ENCODE measurements around the gene HYAL3. TPM values are rescaled to one million over a fixed set of nuclear protein-coding genes. Genes with fewer than 3 reads are reported as not detected.
"Not testable (repeated sequence)": the region's sequence is repeated elsewhere in the genome, so short reads cannot be mapped to it uniquely, and the experiment has no call there.

Gene HYAL3
- total RNA-seq, 1 donor from 2014 or later: 6.9 TPM

- Histone ChIP-seq H3K9ac (ENCODE audit: low read length) (peak overlapping the region; percentile 8), H3K9me3 (ENCODE audit: insufficient read depth, low read depth, low read length) (no peaks in the 10 kb centered on the region), H3K27me3 (ENCODE audit: insufficient read depth, low read length) (peaks cover 27% of the 10 kb centered on the region), H4K20me1 (ENCODE audit: insufficient read depth, low read length) (peaks cover 3% of the 10 kb centered on the region), H3K4me1 (ENCODE audit: insufficient read depth, low read length) (peaks cover 21% of the 10 kb centered on the region), H3K36me3 (ENCODE audit: insufficient read depth, low read length) (no peaks in the 10 kb centered on the region), H3K79me2 (ENCODE audit: insufficient read depth, low read length) (no peaks in the 10 kb centered on the region), H3K4me3 (ENCODE audit: insufficient read depth, low read depth, low read length) (no peak overlapping the region), H3K27ac (ENCODE audit: low read depth, low read length) (no peak overlapping the region), H3K4me2 (ENCODE audit: low read length) (peak overlapping the region; percentile 72), H2AFZ (ENCODE audit: low read depth, low read length) (peak overlapping the region; percentile 43)
- Mint-ChIP-seq H3K27ac (ENCODE audit: unreplicated experiment) (no peak overlapping the region), H3K9me3 (ENCODE audit: unreplicated experiment) (no peaks in the 10 kb centered on the region), H3K27me3 (ENCODE audit: low read depth, unreplicated experiment) (peaks cover 24% of the 10 kb centered on the region), H3K36me3 (ENCODE audit: low read depth, unreplicated experiment) (peaks cover 8% of the 10 kb centered on the region), H3K4me1 (ENCODE audit: low read depth, unreplicated experiment) (peaks cover 22% of the 10 kb centered on the region), H3K4me3 (ENCODE audit: unreplicated experiment) (peak overlapping the region; percentile 67)
- FAIRE-seq (no peak), DNase-seq (ENCODE audit: low read depth) (no peak)
- TF ChIP-seq EZH2 (IDR thresholded peaks at IDR 0.05; ENCODE audit: insufficient read depth, low read length): no peak
- TF ChIP-seq CTCF (IDR thresholded peaks at IDR 0.05; ENCODE audit: insufficient read depth, low read depth, low read length): peak; percentile 76
These were observed 26.1 kb downstream of the HYAL3 start for GRCh38 chr3:50272911-50273688.

- peaks cover 25% of the 10 kb centered on the region for H3K4me1 Mint-ChIP-seq (ENCODE audit: low read depth, unreplicated experiment)
These were observed 26.7 kb downstream of the HYAL3 start for GRCh38 chr3:50272538-50272910.

GRCh38 chr3:50271314-50271936 is 27.8 kb downstream of the HYAL3 start:
- no peak for DNase-seq (ENCODE audit: low read depth)
- Mint-ChIP-seq H3K27ac (ENCODE audit: unreplicated experiment) (peak overlapping the region; percentile 7), H3K4me3 (ENCODE audit: unreplicated experiment) (peak overlapping the region; percentile 10)

More at GRCh38 chr3:50272538-50272910, 26.7 kb downstream of the HYAL3 start:
- not testable (repeated sequence) for H2AFZ ChIP-seq (ENCODE audit: low read depth, low read length); H4K20me1 ChIP-seq (ENCODE audit: insufficient read depth, low read length); H3K4me3 Mint-ChIP-seq (ENCODE audit: unreplicated experiment); DNase-seq (ENCODE audit: low read depth); H3K9me3 Mint-ChIP-seq (ENCODE audit: unreplicated experiment); H3K27ac Mint-ChIP-seq (ENCODE audit: unreplicated experiment); H3K4me3 ChIP-seq (ENCODE audit: insufficient read depth, low read depth, low read length); H3K9me3 ChIP-seq (ENCODE audit: insufficient read depth, low read depth, low read length); H3K9ac ChIP-seq (ENCODE audit: low read length); H3K36me3 ChIP-seq (ENCODE audit: insufficient read depth, low read length); H3K36me3 Mint-ChIP-seq (ENCODE audit: low read depth, unreplicated experiment); H3K79me2 ChIP-seq (ENCODE audit: insufficient read depth, low read length); FAIRE-seq; H3K27ac ChIP-seq (ENCODE audit: low read depth, low read length)
- Histone ChIP-seq H3K27me3 (ENCODE audit: insufficient read depth, low read length) (peaks cover 27% of the 10 kb centered on the region), H3K4me1 (ENCODE audit: insufficient read depth, low read length) (peaks cover 21% of the 10 kb centered on the region), H3K4me2 (ENCODE audit: low read length) (peak overlapping the region; percentile 72)
- H3K27me3 Mint-ChIP-seq (ENCODE audit: low read depth, unreplicated experiment): peaks cover 24% of the 10 kb centered on the region

More at GRCh38 chr3:50271314-50271936, 27.8 kb downstream of the HYAL3 start:
- Histone ChIP-seq H3K9ac (ENCODE audit: low read length) (no peak overlapping the region), H3K9me3 (ENCODE audit: insufficient read depth, low read depth, low read length) (no peaks in the 10 kb centered on the region), H3K4me2 (ENCODE audit: low read length) (no peak overlapping the region), H3K79me2 (ENCODE audit: insufficient read depth, low read length) (no peaks in the 10 kb centered on the region), H4K20me1 (ENCODE audit: insufficient read depth, low read length) (peaks cover 3% of the 10 kb centered on the region), H3K4me1 (ENCODE audit: insufficient read depth, low read length) (peaks cover 28% of the 10 kb centered on the region), H3K27me3 (ENCODE audit: insufficient read depth, low read length) (peaks cover 25% of the 10 kb centered on the region), H2AFZ (ENCODE audit: low read depth, low read length) (no peak overlapping the region), H3K27ac (ENCODE audit: low read depth, low read length) (no peak overlapping the region), H3K36me3 (ENCODE audit: insufficient read depth, low read length) (no peaks in the 10 kb centered on the region), H3K4me3 (ENCODE audit: insufficient read depth, low read depth, low read length) (no peak overlapping the region)
- H3K27me3 Mint-ChIP-seq (ENCODE audit: low read depth, unreplicated experiment): peaks cover 24% of the 10 kb centered on the region
- no peak for FAIRE-seq
- no peak for TF ChIP-seq CTCF (IDR thresholded peaks at IDR 0.05; ENCODE audit: insufficient read depth, low read depth, low read length)
- TF ChIP-seq EZH2 (IDR thresholded peaks at IDR 0.05; ENCODE audit: insufficient read depth, low read length): no peak
- peaks cover 25% of the 10 kb centered on the region for H3K4me1 Mint-ChIP-seq (ENCODE audit: low read depth, unreplicated experiment)
- peaks cover 8% of the 10 kb centered on the region for H3K36me3 Mint-ChIP-seq (ENCODE audit: low read depth, unreplicated experiment)
- no peaks in the 10 kb centered on the region for H3K9me3 Mint-ChIP-seq (ENCODE audit: unreplicated experiment)

Data from astrocyte (in vitro differentiated cells and primary cell).